Vagina (tissue), 2 donors: ENCODE measurements around the gene SLC8A2. TPM values are rescaled to one million over a fixed set of nuclear protein-coding genes. Genes with fewer than 3 reads are reported as not detected.

Experiments used
- DNase-seq, 2 donors: peaks; one replicate each; pipeline ENCODE4 v3.0.0-alpha.2; 2017; ENCODE audit errors: extremely low spot score in 2 of 2
- H3K27ac ChIP-seq: fragments of 200-600 bp; sonication (generic); one replicate; pipeline ENCODE4 v1.5.1; 2019
- H3K27me3 ChIP-seq: fragments of 200-600 bp; sonication (generic); one replicate; pipeline ENCODE4 v1.5.1; 2019
- H3K36me3 ChIP-seq, 2 donors: fragments of 200-600 bp; sonication (generic); one replicate each; pipeline ENCODE4 v1.5.1; 2017 to 2019
- H3K4me1 ChIP-seq: fragments of 200-600 bp; sonication (generic); one replicate; pipeline ENCODE4 v1.5.1; 2019
- H3K4me3 ChIP-seq, 2 donors: fragments of 200-600 bp; sonication (generic); 1 replicate in 1 of 2; 2 replicates in 1 of 2; pipeline ENCODE4 v1.5.1; 2016 to 2019
- H3K9me3 ChIP-seq: fragments of 200-600 bp; sonication (generic); one replicate; pipeline ENCODE4 v1.5.1; 2019
- CTCF ChIP-seq, 3 experiments: fragments of 450-650 bp in 2 of 3; fragments of 200-600 bp in 1 of 3; sonication (generic) in 1 of 3; IDR thresholded peaks; one replicate each; pipeline ENCODE4 v1.5.1; 2017 to 2019; ENCODE audit warnings: antibody characterized with exemption in 3 of 3, mild to moderate bottlenecking in 2 of 3, moderate library complexity in 2 of 3
- POLR2A ChIP-seq, 2 donors: fragments of 450-650 bp; IDR thresholded peaks; one replicate each; pipeline ENCODE4 v1.6.1; 2017; ENCODE audit warnings: antibody characterized with exemption in 2 of 2, mild to moderate bottlenecking in 2 of 2, moderate library complexity in 2 of 2
- POLR2AphosphoS5 ChIP-seq, 2 donors: sonication (generic); formaldehyde crosslinking; IDR thresholded peaks; one replicate each; pipeline ENCODE4 v1.9.0; 2017; ENCODE audit warnings: antibody characterized with exemption in 2 of 2, mild to moderate bottlenecking in 2 of 2, low read depth in 1 of 2; ENCODE audit not compliant: insufficient read depth in 1 of 2
- intact Hi-C: fragments of 100-400 bp; cut with DNase I; formaldehyde crosslinking; loops from one replicate; pipeline ENCODE4 v1.15.1; 2023
- total RNA-seq: library from RNA; depleted of rRNA; stranded (reverse); fragments of >200 nt; gene quantifications from one replicate; pipeline ENCODE4 v1.2.3, GENCODE V29; 2016

Gene SLC8A2
- total RNA-seq, 1 donor from 2014 or later, result 0.49 TPM

- DNase-seq, result no peak
- TF ChIP-seq CTCF (IDR thresholded peaks at IDR 0.05) (no peak), POLR2A (IDR thresholded peaks at IDR 0.05) (no peak), POLR2AphosphoS5 (IDR thresholded peaks at IDR 0.05; ENCODE audit: insufficient read depth in 1 of 2, low read depth in 1 of 2) (no peak)
- Histone ChIP-seq H3K36me3 (peaks cover 0 to 56% of the 10 kb centered on the region in 2 donors), H3K4me1 (peaks cover 19% of the 10 kb centered on the region), H3K27ac (no peak overlapping the region), H3K27me3 (no peaks in the 10 kb centered on the region), H3K9me3 (no peaks in the 10 kb centered on the region), H3K4me3 (no peak overlapping the region)
- intact Hi-C loops, result no loop called here
These were observed 26.3 kb upstream of the SLC8A2 start for GRCh38 chr19:47497821-47498520.

- Histone ChIP-seq H3K4me3 (no peak overlapping the region), H3K27me3 (no peaks in the 10 kb centered on the region), H3K27ac (no peak overlapping the region), H3K36me3 (peaks cover 0 to 55% of the 10 kb centered on the region in 2 donors), H3K4me1 (peaks cover 19% of the 10 kb centered on the region), H3K9me3 (no peaks in the 10 kb centered on the region)
- intact Hi-C loops, result no loop called here
- no peak for DNase-seq
- TF ChIP-seq CTCF (IDR thresholded peaks at IDR 0.05) (no peak), POLR2AphosphoS5 (IDR thresholded peaks at IDR 0.05; ENCODE audit: insufficient read depth in 1 of 2, low read depth in 1 of 2) (no peak), POLR2A (IDR thresholded peaks at IDR 0.05) (no peak)
These were observed 25.5 kb upstream of the SLC8A2 start for GRCh38 chr19:47497050-47497766.

GRCh38 chr19:47495478-47496372, 24.0 kb upstream of the SLC8A2 start:
- intact Hi-C loops, result no loop called here
- Histone ChIP-seq H3K36me3 (peaks cover 0 to 49% of the 10 kb centered on the region in 2 donors), H3K9me3 (no peaks in the 10 kb centered on the region), H3K4me1 (peaks cover 13% of the 10 kb centered on the region), H3K27me3 (no peaks in the 10 kb centered on the region), H3K4me3 (no peak overlapping the region), H3K27ac (no peak overlapping the region)
- TF ChIP-seq POLR2AphosphoS5 (IDR thresholded peaks at IDR 0.05; ENCODE audit: insufficient read depth in 1 of 2, low read depth in 1 of 2), result no peak
- TF ChIP-seq POLR2A (IDR thresholded peaks at IDR 0.05), result no peak
- TF ChIP-seq CTCF (IDR thresholded peaks at IDR 0.05), result no peak
- no peak for DNase-seq

- no peak for TF ChIP-seq POLR2A (IDR thresholded peaks at IDR 0.05)
- no peak for TF ChIP-seq POLR2AphosphoS5 (IDR thresholded peaks at IDR 0.05; ENCODE audit: insufficient read depth in 1 of 2, low read depth in 1 of 2)
- no peak for TF ChIP-seq CTCF (IDR thresholded peaks at IDR 0.05)
- Histone ChIP-seq H3K27me3 (no peaks in the 10 kb centered on the region), H3K4me1 (peaks cover 11% of the 10 kb centered on the region), H3K27ac (no peak overlapping the region), H3K36me3 (peaks cover 0 to 44% of the 10 kb centered on the region in 2 donors), H3K9me3 (no peaks in the 10 kb centered on the region), H3K4me3 (no peak overlapping the region)
- DNase-seq, result no peak
- intact Hi-C loops, result no loop called here
These were observed 23.0 kb upstream of the SLC8A2 start for GRCh38 chr19:47494729-47495128.
